Endothelial cell of umbilical vein (primary cell): ENCODE measurements around the gene ZNF526. TPM values are rescaled to one million over a fixed set of nuclear protein-coding genes. Genes with fewer than 3 reads are reported as not detected.

Experiments
- BruUV-seq: library from RNA; stranded (reverse); fragments of 400-500 nt; replicated peaks from 2 replicates; lab custom pipeline; 2021; lab: Mats Ljungman, UMichigan
- CTCF ChIA-PET: fragments of 300-600, 350-600 bp; sonication (Branson Sonifier 250); formaldehyde crosslinking; loops from one replicate; lab custom pipeline; 2021; ENCODE audit warnings: antibody characterized with exemption, inconsistent platforms; lab: Charles Lee
- POLR2A ChIA-PET: fragments of 300-600, 350-600 bp; sonication (Branson Sonifier 250); formaldehyde crosslinking; loops from one replicate; lab custom pipeline; 2021; ENCODE audit warnings: antibody characterized with exemption, inconsistent platforms; lab: Charles Lee
- DNase-seq: peaks from one replicate; pipeline ENCODE4 v3.0.0-alpha.2; 2011; ENCODE audit warnings: low read depth, low spot score
- FAIRE-seq: peaks from 2 replicates; lab custom pipeline; 2011; peaks lifted over from hg19 to GRCh38; lab: Jason Lieb, UNC
- H2AFZ ChIP-seq: 2 replicates; pipeline ENCODE4 v1.6.0; 2012; ENCODE audit warnings: low read depth, low read length, control low read depth, inconsistent platforms
- H3K27ac ChIP-seq: 2 replicates; pipeline ENCODE4 v1.5.1; 2011; ENCODE audit warnings: low read depth, mild to moderate bottlenecking, control low read depth, low read length, moderate library complexity; ENCODE audit not compliant: insufficient read depth
- H3K27me3 ChIP-seq, 2 experiments: 2 replicates each; pipeline versions ENCODE4 v1.6.0 to v1.6.1; 2011; ENCODE audit warnings: low read length in 2 of 2, mixed read lengths in 1 of 2; ENCODE audit not compliant: control insufficient read depth in 2 of 2, insufficient read depth in 2 of 2
- H3K36me3 ChIP-seq, 2 experiments: 2 replicates in 1 of 2; 3 replicates in 1 of 2; pipeline ENCODE4 v1.5.1; 2011; ENCODE audit warnings: low read length in 2 of 2, mild to moderate bottlenecking in 1 of 2, moderate library complexity in 1 of 2; ENCODE audit not compliant: control insufficient read depth in 2 of 2, insufficient read depth in 2 of 2; ENCODE audit errors: extremely low read depth in 1 of 2
- H3K4me1 ChIP-seq: 3 replicates; pipeline ENCODE4 v1.5.1; 2011; ENCODE audit warnings: mild to moderate bottlenecking, low read length; ENCODE audit not compliant: control insufficient read depth, insufficient read depth; ENCODE audit errors: extremely low read depth
- H3K4me2 ChIP-seq: 2 replicates; pipeline ENCODE4 v1.6.1; 2011; ENCODE audit warnings: low read length, control low read depth, mixed read lengths; ENCODE audit not compliant: insufficient read depth
- H3K4me3 ChIP-seq, 3 experiments: fragments of 200-600 bp in 1 of 3; sonication (generic), shearing (Covaris generic) in 1 of 3; replicated peaks in 1 of 3; 2 replicates each; pipeline ENCODE4 v1.5.1; 2011 to 2016; ENCODE audit warnings: control low read depth in 3 of 3, low read length in 3 of 3, mild to moderate bottlenecking in 2 of 3, inconsistent platforms in 1 of 3, low read depth in 1 of 3, moderate library complexity in 1 of 3; ENCODE audit not compliant: insufficient read depth in 1 of 3
- H3K79me2 ChIP-seq: 2 replicates; pipeline ENCODE4 v1.6.0; 2012; ENCODE audit warnings: low read length, inconsistent platforms; ENCODE audit not compliant: control insufficient read depth, insufficient read depth
- H3K9ac ChIP-seq: replicated peaks from 2 replicates; pipeline ENCODE3; 2011; ENCODE audit warnings: low read length, control low read depth; ENCODE audit not compliant: insufficient read depth; ENCODE audit errors: extremely low read depth
- H3K9me1 ChIP-seq: replicated peaks from 3 replicates; pipeline ENCODE4 v1.6.0; 2011; ENCODE audit warnings: mild to moderate bottlenecking, low read length; ENCODE audit not compliant: control insufficient read depth, insufficient read depth; ENCODE audit errors: extremely low read depth
- H3K9me3 ChIP-seq: replicated peaks from 2 replicates; pipeline ENCODE4 v1.5.1; 2012; ENCODE audit warnings: low read length, inconsistent platforms; ENCODE audit not compliant: control insufficient read depth, insufficient read depth
- H4K20me1 ChIP-seq: replicated peaks from 2 replicates; pipeline ENCODE3; 2011; ENCODE audit warnings: mild to moderate bottlenecking, low read length; ENCODE audit not compliant: control insufficient read depth, insufficient read depth; ENCODE audit errors: extremely low read depth
- EZH2 ChIP-seq: IDR thresholded peaks from 2 replicates; pipeline ENCODE4 v1.6.1; 2012; ENCODE audit warnings: borderline replicate concordance, low read depth, mild to moderate bottlenecking, moderate library complexity, low read length, inconsistent platforms; ENCODE audit not compliant: severe bottlenecking
- FOS ChIP-seq: IDR thresholded peaks from 2 replicates; pipeline ENCODE4 v1.6.1; 2011; ENCODE audit warnings: mild to moderate bottlenecking, low read length, moderate library complexity, borderline replicate concordance; ENCODE audit not compliant: insufficient read depth
- GATA2 ChIP-seq: IDR thresholded peaks from 2 replicates; pipeline ENCODE4 v1.7.0; 2011; ENCODE audit warnings: low read depth, mild to moderate bottlenecking, moderate library complexity, mixed read lengths, low read length; ENCODE audit not compliant: insufficient read length, insufficient read depth
- JUN ChIP-seq: IDR thresholded peaks from 2 replicates; pipeline ENCODE4 v1.6.1; 2011; ENCODE audit warnings: borderline replicate concordance, low read depth; ENCODE audit not compliant: insufficient read length, insufficient read depth
- MAX ChIP-seq: IDR thresholded peaks from 2 replicates; pipeline ENCODE4 v1.6.1; 2011; ENCODE audit not compliant: insufficient read depth, insufficient read length
- MYC ChIP-seq: IDR thresholded peaks from one replicate; pipeline ENCODE4 v1.6.1; 2011; ENCODE audit warnings: mild to moderate bottlenecking, low read depth, low read length
- POLR2A ChIP-seq: IDR thresholded peaks from 2 replicates; pipeline ENCODE4 v1.6.1; 2012; ENCODE audit warnings: low read depth, mild to moderate bottlenecking, control low read depth, low read length
- POLR2AphosphoS5 ChIP-seq: IDR thresholded peaks from 2 replicates; pipeline ENCODE4 v1.6.1; 2012; ENCODE audit warnings: low read depth, mild to moderate bottlenecking, control low read depth, low read length, moderate library complexity; ENCODE audit not compliant: insufficient read depth
- dilution Hi-C: fragments of 300-500 bp; cut with MboI; formaldehyde crosslinking; loops from one replicate; pipeline ENCODE4 v1.15.0; 2019; ENCODE audit warnings: low sequenced_read_pairs; ENCODE audit not compliant: extremely low pct_ligation_motif_present
- intact Hi-C: fragments of 100-400 bp; cut with micrococcal nuclease; formaldehyde crosslinking; loops from one replicate; pipeline ENCODE4 v1.10.0; 2022
- polyA plus RNA-seq, 4 experiments: library from polyadenylated mRNA; depleted of rRNA in 3 of 4; stranded (reverse) in 3 of 4; unstranded in 1 of 4; fragments of >200 nt; gene quantifications; 2 replicates each; pipeline versions ENCODE4 v1.2.1 to v1.2.3, GENCODE V29; 2011 to 2012; ENCODE audit warnings: missing spikeins in 1 of 4
- total RNA-seq: library from RNA; stranded (reverse); gene quantifications from 2 replicates; pipeline ENCODE4 v1.2.3, GENCODE V29; 2021
- TF ChIP-seq, protein P1 (sequence below), 2 donors: IDR thresholded peaks; 1 replicate in 1 of 2; 2 replicates in 1 of 2; pipeline ENCODE4 v1.5.1; 2011; ENCODE audit warnings: low read length in 2 of 2, mild to moderate bottlenecking in 2 of 2, moderate library complexity in 2 of 2, control low read depth in 1 of 2, inconsistent platforms in 1 of 2, low read depth in 1 of 2; ENCODE audit not compliant: insufficient read depth in 1 of 2; ENCODE audit errors: extremely low read depth in 1 of 2

ZNF526 gene
- total and polyA plus RNA-seq, 2 donors (not counting 3 experiments of a cell fraction or from before 2014, with no cell fraction given) = 6.5 to 13.3 TPM

DNA sequence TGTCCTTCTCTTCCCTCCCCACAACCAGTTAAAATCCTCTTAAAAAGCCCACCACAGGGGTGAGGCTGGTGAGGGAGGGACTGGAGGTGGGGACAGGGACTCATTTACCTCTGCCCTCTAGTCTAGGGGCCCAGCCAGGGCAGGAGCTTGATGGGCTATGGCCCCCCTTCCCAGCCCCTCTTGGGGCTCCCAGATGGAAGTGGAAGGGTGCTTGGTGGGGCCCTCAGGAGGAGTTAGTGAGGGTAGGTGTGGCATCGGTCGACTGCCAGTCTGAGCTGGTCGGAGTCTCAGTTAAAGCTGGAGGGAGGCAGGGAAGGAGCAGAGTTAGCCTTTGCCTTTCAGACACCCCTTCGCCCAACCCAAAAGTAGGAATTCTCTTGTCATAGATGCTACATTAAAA, 10.5 kb downstream of the ZNF526 start:
- FAIRE-seq (no peak), DNase-seq (no peak)
- no peak overlapping the region for H2AFZ ChIP-seq
- H4K20me1 ChIP-seq = no peaks in the 10 kb centered on the region
- POLR2A ChIA-PET = no interaction called here
- peaks cover 19% of the 10 kb centered on the region for H3K79me2 ChIP-seq
- CTCF ChIA-PET = interaction anchor here (0.6 to 1.4 kb wide), 2 partner anchors 14 to 233 kb away, joined by 3 read pairs; no protein-coding TSS in a partner anchor
- TF ChIP-seq EZH2 (no peak), GATA2 (no peak), MAX (no peak), MYC (no peak), POLR2AphosphoS5 (no peak), JUN (no peak), POLR2A (no peak), FOS (no peak)
- TF ChIP-seq, protein P1, sequence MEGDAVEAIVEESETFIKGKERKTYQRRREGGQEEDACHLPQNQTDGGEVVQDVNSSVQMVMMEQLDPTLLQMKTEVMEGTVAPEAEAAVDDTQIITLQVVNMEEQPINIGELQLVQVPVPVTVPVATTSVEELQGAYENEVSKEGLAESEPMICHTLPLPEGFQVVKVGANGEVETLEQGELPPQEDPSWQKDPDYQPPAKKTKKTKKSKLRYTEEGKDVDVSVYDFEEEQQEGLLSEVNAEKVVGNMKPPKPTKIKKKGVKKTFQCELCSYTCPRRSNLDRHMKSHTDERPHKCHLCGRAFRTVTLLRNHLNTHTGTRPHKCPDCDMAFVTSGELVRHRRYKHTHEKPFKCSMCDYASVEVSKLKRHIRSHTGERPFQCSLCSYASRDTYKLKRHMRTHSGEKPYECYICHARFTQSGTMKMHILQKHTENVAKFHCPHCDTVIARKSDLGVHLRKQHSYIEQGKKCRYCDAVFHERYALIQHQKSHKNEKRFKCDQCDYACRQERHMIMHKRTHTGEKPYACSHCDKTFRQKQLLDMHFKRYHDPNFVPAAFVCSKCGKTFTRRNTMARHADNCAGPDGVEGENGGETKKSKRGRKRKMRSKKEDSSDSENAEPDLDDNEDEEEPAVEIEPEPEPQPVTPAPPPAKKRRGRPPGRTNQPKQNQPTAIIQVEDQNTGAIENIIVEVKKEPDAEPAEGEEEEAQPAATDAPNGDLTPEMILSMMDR (IDR thresholded peaks at IDR 0.05; ENCODE audit: extremely low read depth in 1 of 2, insufficient read depth in 1 of 2, low read depth in 1 of 2, low read length in 2 of 2) = no peak
- no peak overlapping the region for H3K4me3 ChIP-seq
- no peaks in the 10 kb centered on the region for H3K4me1 ChIP-seq
- intact Hi-C loops (no loop called here), dilution Hi-C loops (no loop called here)
- H3K27me3 ChIP-seq = no peaks in the 10 kb centered on the region
- H3K9me3 ChIP-seq = no peaks in the 10 kb centered on the region
- no peak overlapping the region for H3K27ac ChIP-seq
- no peak overlapping the region for H3K4me2 ChIP-seq
- no peaks in the 10 kb centered on the region for H3K9me1 ChIP-seq
- H3K9ac ChIP-seq = no peak overlapping the region
- BruUV-seq = no TSS peak
- peaks cover 17 to 58% of the 10 kb centered on the region in 2 experiments for H3K36me3 ChIP-seq
